HG03457 (cell line): Measurements from ENCODE around the gene NOL4.

Source experiments
- ATAC-seq: cut with Tn5 transposase; IDR thresholded peaks from one replicate; pipeline ENCODE4 v1.9.1; 2021; ENCODE audit warnings: moderate number of reproducible peaks; ENCODE audit not compliant: unreplicated experiment

Gene NOL4

DNA sequence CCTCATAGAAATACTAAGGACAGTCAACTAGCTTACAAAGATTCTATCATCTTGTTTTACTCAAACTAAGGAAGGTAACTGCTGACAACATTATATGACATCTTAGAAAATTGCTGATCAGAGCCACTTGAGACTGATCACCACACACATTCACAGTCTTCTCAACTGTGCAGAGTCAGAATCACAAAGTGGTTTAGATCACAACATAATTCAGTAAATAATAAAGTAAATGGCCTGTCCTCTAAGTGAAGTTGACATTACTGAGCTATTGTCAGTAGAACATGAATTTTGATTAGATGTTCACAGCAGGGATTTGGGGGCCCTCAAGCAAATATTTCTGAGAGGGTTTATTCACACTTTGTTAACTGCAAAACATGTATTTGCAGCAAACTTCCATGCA is 28.5 kb downstream of the NOL4 start:
- ATAC-seq, result no peak

DNA sequence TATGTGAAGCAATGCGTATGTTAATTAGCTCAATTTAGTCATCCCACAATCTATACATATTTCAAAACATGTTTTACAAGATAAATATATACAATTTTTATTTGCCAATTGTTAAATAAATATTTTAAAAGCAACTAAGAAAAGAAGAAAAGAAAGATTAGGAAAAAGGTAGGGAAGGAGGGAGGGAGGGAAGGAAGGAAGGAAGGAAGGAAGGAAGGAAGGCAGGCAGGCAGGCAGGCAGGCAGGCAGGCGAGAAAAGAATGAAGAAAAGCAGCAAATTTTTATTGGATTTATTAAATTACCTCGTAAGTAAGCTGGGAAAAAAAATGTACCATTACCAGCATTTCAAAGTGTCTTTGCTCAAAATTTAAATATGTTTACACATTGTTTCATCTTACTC is 30.5 kb downstream of the NOL4 start:
- no peak for ATAC-seq

DNA sequence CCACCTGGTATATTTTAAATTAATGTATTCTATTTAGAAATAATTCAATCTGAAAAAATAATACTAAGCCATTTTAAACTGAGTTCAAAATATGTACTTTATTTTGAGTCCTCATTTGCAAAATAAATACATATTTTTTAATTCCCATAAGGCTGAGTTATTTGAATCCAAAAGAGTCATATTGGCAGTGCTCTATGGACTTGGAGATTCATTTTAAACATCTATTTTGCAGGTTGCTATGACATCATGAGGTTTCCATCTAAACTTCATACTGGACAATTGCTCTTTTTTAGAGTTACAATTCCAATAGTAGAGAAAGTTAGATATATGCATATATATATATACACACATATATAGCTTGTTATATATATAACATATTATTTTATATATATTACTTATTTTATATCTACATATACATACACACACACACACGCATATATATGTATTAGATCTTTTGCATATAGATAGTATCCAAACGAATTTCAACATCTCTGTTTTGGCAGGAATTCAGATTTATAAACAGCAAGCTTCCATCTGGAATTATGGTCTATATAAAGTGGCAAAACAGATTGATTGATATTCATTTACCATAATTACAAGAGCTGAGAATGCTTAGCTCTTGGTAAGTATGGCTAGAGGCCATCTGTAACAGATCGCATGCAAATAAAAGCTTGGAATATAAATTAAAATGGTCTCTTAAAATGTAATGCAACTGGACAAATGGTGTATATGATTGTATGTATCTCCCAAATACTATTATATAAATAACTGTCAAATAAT is 34.9 kb downstream of the NOL4 start:
- no peak for ATAC-seq
